GM21447 (cell line): ENCODE data around the gene PGP.

Source experiments
- ATAC-seq: cut with Tn5 transposase; IDR thresholded peaks from one replicate; pipeline ENCODE4 v1.9.1; 2021; ENCODE audit not compliant: unreplicated experiment

The PGP gene

GRCh38 chr16:2200313-2200712 is 14.3 kb downstream of the PGP start:
- no peak for ATAC-seq

- ATAC-seq = no peak
These were observed 15.0 kb downstream of the PGP start for GRCh38 chr16:2199621-2200139.

GRCh38 chr16:2199095-2199494 is 15.5 kb downstream of the PGP start:
- ATAC-seq = no peak

GRCh38 chr16:2198283-2198682 is 16.4 kb downstream of the PGP start:
- ATAC-seq = no peak

- no peak for ATAC-seq
These were observed 16.9 kb downstream of the PGP start for GRCh38 chr16:2197765-2198164.

GRCh38 chr16:2196981-2197511 is 17.6 kb downstream of the PGP start:
- ATAC-seq = no peak

GRCh38 chr16:2196162-2196980 is 18.3 kb downstream of the PGP start, which contains the start of gene CASKIN1:
TSS of gene CASKIN1 (minus strand) at chr16:2196605. CDS start at chr16:2196432, 173 bp downstream.
- no peak for ATAC-seq

GRCh38 chr16:2195322-2196161 is 19.1 kb downstream of the PGP start:
- ATAC-seq = no peak

GRCh38 chr16:2194852-2195321 is 19.8 kb downstream of the PGP start:
- no peak for ATAC-seq

GRCh38 chr16:2194166-2194834 is 20.3 kb downstream of the PGP start:
- ATAC-seq = no peak

- no peak for ATAC-seq
These were observed 23.3 kb downstream of the PGP start for GRCh38 chr16:2191446-2191706.

GRCh38 chr16:2190659-2191445 is 23.8 kb downstream of the PGP start:
- no peak for ATAC-seq

GRCh38 chr16:2190002-2190658 is 24.5 kb downstream of the PGP start:
- ATAC-seq = no peak

- no peak for ATAC-seq
These were observed 25.3 kb downstream of the PGP start for GRCh38 chr16:2189252-2189893.

GRCh38 chr16:2188395-2188794 is 26.2 kb downstream of the PGP start:
- ATAC-seq = no peak

- no peak for ATAC-seq
These were observed 27.4 kb downstream of the PGP start for GRCh38 chr16:2187212-2187611.

GRCh38 chr16:2186505-2186904 is 28.1 kb downstream of the PGP start:
- no peak for ATAC-seq

- ATAC-seq = no peak
These were observed 28.6 kb downstream of the PGP start for GRCh38 chr16:2186064-2186463.

- ATAC-seq = no peak
These were observed 29.7 kb downstream of the PGP start for GRCh38 chr16:2184962-2185361.
